NOMO-1 treated with dmso at 0.1 percent for 144 hours (cell line): ENCODE results near the gene PLD2.
"Not testable (repeated sequence)": the region's sequence is repeated elsewhere in the genome, so short reads cannot be mapped to it uniquely, and the experiment has no call there.

Source experiments
- DNase-seq: peaks from one replicate; lab custom pipeline; 2025; ENCODE audit not compliant: unreplicated experiment; lab: John Stamatoyannopoulos, UW

Gene PLD2

GRCh38 chr17:4856937-4857314 is 50.0 kb downstream of the PLD2 start:
- no peak for DNase-seq

DNA sequence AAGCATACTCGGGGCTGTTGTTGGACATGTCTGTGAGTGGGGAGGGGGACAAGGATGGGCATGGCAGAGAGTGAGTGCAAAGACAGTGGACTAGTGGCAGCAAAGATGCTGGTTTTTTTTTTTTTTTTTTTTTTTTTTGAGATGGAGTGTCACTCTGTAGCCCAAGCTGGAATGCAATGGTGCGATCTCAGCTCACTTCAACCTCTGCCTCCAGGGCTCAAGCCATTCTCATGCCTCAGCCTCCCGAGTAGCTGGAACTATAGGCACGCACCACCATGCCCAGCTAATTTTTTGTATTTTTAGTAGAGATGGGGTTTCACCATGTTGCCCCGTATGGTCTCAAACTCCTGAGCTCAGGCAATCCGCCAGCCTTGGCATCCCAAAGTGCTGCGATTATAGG is 50.4 kb downstream of the PLD2 start:
- not testable (repeated sequence) for DNase-seq

GRCh38 chr17:4858068-4858881 is 51.3 kb downstream of the PLD2 start:
- DNase-seq = no peak

- no peak for DNase-seq
Observed at GRCh38 chr17:4858882-4859260, 51.9 kb downstream of the PLD2 start.

DNA sequence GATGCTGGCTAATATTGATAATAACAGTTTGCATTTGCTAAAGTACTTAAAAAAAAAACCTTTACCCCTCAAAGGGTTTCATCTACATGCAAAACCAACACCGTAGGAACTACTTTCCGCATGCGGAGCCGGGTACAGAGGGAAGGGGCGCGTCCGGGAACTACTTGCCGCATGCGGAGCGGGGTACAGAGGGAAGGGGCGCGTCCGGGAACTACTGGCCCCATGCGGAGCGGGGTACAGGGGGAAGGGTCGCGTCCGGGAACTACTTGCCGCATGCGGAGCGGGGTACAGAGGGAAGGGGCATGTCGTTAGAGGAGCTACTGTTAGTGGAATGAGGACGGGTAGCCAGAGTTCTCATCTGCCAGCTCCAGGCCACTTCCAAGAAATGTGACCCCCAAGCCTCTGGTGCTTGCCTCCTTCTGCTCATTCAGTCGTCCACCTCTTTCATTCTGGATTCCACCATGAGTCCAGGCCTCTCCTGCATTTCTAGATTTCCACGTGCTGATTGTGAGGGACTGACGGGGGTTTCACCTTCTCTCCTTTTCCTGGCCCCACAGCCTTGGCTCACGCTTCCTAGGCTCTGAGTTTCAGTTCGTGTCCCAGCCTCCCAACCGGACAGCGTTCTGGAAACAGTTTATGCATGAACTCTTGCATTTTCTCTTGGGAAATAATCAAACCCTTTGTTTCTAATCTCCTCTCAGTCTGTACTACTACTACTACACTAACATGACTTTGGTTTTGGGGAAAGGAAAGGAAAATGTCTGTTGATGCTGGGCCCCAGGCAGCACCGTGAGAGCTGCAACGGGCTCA is 53.1 kb downstream of the PLD2 start:
- no peak for DNase-seq

DNA sequence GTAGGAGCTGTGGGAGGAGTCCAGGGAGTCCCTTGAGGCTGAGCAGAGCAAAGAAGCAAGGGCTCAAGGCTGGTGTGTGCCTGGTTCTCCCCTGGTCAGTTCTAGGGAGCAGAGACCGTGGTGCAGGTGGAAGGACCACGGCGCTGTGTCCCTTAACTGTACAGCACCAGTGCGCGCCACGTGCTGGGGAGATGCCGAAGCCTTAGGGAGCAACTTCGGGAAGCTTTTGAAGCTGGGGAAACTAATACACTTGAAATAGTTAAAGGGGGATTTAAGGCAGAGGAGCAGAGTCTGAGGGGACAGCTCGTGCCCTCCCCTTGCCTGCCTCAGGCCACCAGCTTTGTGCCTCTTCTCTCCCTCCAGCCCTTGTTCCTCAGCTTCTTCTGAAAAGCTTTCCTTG is 53.7 kb downstream of the PLD2 start:
- DNase-seq = no peak

GRCh38 chr17:4861052-4861451 is 54.1 kb downstream of the PLD2 start:
- no peak for DNase-seq

GRCh38 chr17:4862720-4863119 is 55.8 kb downstream of the PLD2 start:
- DNase-seq = no peak

- no peak for DNase-seq
Observed at GRCh38 chr17:4863321-4863720, 56.4 kb downstream of the PLD2 start.

- DNase-seq = not testable (repeated sequence)
Observed at GRCh38 chr17:4867535-4867934, 60.6 kb downstream of the PLD2 start.

GRCh38 chr17:4869058-4869998 is 62.4 kb downstream of the PLD2 start:
- not testable (repeated sequence) for DNase-seq

DNA sequence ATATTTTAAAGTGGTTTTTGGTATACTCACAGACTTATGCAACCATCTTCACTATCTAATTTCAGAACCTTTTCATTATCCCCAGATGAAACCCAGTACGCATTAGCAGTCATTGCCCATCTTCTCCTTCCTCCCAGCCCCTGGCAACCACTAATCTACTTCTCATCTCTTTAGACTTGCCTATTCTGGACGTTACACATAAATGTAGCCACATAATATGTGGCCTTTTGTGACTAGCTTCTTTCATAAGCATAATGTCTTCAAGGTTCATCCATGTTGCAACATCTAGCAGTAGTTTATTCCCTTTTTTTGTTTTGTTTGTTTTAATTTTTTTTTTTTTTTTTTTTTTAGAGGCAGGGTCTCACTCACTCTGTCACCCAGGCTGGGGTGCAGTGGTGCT is 63.9 kb downstream of the PLD2 start:
- DNase-seq = no peak

GRCh38 chr17:4872786-4873185 is 65.8 kb downstream of the PLD2 start:
- DNase-seq = no peak
